Glomerular visceral epithelial cell (primary cell): ENCODE measurements around the gene PRCC.
"Not testable (repeated sequence)": the region's sequence is repeated elsewhere in the genome, so short reads cannot be mapped to it uniquely, and the experiment has no call there.

Experiments
- DNase-seq: peaks from one replicate; pipeline ENCODE4 v3.0.0-alpha.2; 2016; ENCODE audit errors: extremely low spot score

Gene PRCC

DNA sequence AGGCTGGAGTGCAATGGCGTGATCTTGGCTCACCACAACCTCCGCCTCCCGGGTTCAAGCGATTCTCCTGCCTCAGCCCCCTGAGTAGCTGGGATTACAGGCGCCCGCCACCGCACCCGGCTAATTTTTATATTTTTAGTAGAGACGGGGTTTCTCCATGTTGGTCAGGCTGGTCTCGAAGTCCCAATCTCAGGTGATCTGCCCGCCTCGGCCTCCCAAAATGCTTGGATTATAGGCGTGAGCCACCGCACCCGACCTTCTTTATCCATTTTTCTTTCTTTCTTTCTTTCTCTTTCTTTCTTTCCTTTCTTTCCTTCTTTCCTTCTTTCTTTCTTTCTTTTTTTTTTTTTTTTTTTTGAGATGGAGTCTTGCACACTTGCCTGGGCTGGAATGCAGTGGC lies 2.2 kb upstream of the PRCC start:
- DNase-seq = not testable (repeated sequence)

DNA sequence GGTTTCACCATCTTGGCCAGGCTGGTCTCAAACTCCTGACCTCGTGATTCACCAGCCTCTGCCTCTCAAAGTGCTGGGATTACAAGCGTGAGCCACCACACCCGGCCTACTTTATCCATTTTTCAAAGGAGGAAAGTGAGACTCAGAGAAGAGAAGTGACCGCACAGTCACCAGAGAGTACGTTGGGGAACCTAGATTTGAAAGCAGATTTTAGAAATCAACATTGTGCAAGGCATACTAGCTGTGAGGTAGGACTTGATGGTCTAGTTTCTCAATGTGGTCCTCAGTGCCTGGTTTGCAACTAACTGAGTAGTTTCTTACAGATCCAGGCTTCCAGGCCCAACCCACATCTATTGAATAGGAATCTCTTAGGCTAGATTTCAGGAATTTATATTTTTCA lies 1.7 kb upstream of the PRCC start:
- no peak for DNase-seq

DNA sequence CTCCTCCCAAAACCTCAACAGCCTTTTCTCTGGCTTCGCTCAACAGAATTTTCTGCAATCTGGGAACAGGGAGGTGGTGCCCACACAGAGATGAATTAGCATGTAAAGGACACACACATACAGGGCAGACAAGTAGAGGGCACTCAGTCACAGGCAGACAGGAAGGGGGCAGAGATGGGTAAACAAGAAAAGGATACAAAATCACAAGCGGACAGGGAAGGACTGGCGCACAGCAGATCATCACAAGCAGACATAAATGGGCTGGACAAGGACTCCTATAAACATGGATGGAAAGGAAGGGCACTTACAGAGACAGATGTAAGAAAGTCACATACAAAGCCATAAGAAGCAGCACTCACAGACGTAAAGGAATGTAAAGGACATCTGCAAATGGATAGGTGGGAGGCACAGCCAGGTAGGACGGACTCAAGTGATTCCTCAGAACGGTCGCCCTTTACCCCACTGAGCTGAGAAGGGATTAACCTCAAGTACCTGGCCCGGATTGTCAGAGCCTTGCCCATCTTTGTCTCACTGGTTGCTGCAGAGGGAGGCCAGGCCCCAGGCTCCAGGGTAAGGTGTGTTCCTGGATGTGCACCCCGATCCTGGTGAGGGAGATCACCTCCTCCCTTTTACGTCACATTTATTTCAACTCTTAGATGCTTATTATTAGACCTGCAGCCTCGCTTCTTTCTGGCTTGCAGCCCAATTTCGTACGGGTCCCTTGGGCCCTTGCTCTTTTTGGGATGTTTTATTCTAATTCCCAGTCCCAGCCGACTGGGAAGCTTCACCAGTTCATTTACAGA lies 836 bp upstream of the PRCC start:
- no peak for DNase-seq

DNA sequence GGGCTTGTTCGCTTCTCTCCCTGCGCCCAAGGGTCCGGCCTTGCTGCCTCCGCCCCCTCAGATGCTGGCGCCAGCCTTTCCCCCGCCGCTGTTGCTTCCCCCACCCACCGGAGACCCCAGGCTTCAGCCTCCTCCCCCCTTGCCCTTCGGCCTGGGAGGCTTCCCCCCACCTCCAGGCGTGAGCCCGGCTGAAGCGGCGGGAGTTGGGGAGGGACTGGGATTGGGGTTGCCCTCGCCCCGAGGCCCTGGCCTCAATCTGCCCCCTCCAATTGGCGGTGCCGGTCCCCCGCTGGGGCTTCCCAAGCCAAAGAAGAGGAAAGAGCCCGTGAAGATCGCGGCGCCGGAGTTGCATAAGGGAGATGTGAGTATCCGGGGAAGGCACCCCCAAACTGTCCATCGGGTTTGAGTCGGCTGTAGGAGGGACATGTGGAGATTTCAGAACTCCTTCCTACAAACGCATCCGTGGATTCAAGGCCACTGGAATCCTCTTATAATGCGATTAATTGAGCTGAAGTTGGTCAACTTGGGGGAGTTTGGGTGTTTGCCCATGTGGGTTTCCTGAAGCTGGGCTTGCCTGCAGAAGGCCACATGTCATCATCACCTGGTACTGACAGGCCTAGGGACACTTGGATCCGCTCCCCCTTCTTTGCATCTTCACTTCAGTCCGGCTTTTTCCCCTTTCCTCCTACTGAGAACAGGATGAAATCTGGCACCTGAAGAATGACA lies 707 bp downstream of the PRCC start:
- DNase-seq = no peak

DNA sequence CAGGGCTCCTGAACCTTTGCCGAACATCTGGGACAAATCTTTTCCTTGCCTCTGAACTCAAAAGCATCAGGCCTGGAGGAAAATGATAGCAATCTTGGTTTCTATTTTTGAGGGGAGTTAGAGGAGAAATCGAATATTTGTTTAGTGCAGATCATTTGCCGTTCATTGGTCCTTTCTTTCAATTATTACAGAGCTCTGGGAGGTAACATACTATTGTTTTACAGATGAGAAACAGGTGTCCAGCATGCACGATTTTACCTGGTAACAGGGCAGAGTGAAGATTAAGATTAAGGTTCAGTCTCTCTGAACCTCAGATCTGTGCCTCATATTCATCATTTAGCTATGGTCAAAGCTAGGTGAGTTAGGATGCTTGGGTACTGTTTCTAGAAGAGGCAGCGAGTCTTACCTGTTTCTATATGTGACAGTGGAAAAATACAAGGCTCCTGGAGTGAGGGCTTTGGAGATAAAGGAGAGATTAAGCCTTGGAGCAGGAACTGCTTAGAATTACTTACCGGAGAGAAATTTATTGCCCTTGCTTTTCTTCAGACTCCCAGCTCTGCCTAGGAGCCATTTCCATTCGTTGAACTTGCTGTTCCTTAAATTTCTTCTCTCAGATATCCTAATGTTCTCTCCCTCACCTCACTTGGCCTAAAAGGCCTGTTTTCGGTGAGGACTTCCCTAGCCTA lies 1.4 kb downstream of the PRCC start:
- DNase-seq = no peak

DNA sequence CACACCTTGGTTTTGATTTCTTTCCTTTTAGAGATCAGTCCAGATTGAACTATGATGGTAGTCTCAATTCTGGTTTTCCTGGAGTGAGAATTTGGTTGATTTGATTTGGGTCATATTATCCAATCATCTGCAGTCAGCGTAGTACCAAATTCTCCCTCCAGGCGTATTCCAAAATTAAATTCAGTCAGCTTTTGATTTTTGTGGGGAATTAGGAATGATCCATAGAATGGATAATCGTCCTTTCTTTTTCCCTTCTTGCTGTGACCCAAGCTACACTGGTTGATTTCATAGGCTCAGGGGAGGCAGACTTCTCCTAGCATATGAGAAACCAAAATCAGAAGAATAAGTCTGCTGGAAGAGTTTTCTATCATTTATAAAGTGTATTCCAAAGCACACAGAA lies 4.9 kb downstream of the PRCC start:
- DNase-seq = no peak

DNA sequence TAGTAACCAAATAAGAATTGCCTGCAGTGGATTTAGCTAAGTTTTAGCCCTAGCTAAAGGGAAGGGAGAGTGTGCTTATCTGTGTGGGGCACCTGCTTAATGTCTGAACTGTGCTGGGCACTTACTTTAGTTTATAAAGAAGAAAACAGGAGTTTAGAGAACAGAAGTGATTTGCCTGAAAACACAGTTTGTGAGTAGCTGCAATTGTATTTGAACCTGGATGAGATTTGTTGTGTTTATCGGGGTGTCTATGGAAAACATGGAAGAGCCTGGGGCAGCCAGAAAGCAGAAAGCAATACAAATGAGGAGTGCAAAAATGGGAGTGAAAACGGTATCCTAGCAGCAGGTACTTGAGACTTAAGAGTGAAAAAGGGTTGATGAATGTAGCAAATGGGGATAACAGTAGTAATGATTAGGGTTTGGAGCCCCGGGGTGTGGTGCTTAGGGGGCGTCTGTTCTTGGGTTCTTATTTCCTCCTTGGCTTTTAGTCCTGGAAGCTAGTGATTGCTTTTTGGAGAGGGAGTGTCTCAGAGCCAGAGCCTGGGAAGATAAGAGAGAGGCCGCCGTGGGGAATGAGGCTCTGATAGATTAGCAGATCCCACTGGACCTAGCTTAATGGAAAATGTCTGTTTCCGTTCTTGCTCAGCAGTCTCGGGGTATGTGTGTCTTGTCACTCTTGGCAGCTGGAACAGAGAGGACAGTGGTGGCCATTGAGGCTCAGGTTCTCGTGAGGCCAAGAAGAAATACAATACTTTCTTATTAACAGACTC lies 5.6 kb downstream of the PRCC start:
- DNase-seq = no peak

DNA sequence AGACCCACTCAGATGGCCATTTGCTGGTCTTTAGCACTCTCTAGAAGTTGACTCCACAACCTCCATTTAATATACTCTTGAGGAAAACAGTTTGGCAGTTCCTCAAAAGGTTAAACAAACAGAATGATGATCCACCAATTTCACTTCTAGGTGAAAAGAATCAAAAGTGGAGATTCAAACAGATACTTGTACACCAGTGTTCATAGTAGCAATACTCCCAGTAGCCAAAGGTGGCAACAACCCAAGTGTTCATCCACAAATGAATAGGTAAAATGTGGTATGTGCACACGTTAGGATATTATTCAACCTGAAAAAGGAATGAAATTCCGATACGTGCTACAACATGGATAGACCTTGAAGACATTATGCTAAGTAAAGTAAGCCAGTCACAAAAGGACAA lies 6.3 kb downstream of the PRCC start:
- DNase-seq = no peak

DNA sequence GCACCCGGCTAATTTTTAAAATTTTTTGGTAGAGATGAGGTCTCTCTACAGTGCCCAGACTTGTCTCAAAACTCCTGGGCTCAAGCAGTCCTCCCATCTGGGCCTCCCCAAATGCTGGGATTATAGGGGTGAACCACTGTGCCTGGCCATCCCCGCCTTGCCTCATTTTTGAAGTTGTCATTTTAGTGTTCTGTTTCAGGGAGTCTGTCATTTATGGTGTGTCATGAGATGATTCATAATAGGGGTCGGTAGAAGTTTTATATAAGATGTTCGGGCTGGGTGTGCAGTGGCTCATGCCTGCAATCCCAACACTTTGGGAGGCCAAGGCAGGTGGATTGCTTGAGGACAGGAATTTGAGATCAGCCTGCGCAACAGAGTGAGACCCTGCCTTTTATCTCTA lies 8.5 kb downstream of the PRCC start:
- no peak for DNase-seq

DNA sequence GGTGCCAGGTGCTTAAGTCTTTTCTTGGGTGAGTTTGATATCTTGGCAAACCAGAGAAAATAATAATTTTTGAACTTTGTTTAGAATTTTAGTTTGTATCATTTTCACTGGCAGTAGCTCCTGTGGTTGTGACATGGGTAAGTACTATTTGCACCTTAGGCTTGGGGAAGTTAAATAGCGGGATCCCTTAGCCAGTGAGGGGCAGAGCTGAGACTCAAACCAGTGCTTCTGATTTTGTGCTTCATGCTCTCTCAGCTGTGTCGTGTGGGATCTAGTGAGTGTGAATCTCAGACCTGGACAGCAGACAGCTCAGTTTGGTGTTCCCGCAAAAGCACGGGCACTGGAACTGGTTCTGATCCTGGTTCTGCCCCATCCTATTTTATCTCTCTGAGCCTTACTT lies 9.6 kb downstream of the PRCC start:
- no peak for DNase-seq

DNA sequence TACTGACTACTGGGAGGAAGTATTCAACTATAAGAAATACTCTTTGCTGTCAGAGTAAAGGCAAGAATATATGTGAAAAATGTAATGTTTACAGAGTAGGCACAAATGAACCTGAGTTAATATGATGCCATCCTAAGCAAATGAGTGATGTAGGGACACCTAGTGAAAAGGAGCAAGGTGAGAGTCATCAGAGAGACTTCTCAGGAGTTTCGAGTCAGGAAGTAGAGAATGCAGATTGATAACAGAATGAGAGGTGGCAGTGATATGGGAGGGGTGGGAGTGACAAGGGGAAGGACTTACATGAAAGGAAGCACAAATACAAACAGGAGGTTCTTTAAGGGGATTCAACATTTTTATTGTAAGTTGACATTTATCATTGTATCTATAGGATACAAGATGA lies 10.2 kb downstream of the PRCC start:
- DNase-seq = no peak

DNA sequence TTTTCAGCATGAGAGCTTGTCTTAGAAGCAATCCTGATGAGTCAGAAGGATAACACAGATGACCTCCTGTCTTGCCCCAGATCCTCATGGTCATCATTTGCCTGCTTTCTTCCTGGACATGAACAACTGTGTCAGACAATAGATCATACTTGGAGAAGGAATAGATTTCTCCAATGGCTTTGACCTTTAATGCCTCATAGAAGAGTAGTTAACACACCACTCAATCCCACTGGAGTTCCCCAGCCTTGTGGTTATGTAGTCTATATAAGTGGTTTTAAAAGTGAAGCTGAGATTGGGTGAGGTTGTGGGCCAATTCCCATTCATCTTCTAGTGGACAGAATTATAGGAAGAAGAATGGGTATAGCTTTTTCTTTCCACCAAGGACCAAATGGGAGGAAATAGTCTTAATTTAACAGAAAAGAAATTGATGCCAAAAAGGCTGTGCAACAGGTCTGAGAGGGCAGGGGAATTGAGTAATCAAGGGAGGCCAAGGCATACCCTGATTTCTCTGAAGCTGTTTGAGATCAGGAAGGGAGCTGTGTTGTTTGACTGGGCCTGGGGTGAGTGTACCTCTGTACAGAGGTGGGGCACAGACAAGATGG lies 14.4 kb downstream of the PRCC start:
- DNase-seq = peak; percentile 69

DNA sequence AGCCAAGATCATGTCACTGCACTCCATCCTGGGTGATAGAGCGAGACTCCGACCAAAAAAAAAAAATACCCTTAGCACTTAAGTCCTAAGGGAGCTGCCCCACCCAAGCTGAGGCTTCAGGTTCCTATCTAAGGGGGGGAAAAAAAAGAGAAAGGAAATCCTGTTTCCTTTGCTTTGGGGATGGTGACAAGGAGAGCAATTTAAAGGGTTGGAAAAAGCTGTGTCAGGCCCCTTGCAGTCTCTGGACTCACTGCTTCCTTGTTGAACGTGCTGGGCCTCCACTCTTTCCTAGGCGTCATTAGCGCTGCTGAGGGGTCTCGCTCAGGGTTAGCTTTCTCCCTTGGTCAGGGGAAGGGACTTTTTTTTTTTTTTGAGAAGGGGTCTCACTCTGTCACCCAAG lies 18.1 kb downstream of the PRCC start:
- no peak for DNase-seq

DNA sequence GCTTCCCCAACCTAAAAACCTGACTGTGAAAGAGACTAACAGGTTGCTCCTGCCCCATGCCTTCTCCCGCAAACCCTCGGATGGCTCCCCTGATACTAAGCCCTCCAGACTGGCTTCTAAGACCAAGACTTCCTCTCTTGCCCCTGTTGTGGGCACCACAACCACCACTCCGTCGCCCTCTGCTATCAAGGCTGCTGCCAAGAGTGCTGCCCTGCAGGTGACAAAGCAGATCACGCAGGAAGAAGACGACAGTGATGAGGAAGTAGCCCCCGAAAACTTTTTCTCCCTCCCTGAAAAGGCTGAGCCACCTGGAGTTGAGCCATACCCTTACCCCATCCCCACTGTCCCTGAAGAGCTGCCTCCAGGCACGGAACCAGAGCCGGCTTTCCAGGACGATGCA lies 19.3 kb downstream of the PRCC start:
- DNase-seq = no peak

DNA sequence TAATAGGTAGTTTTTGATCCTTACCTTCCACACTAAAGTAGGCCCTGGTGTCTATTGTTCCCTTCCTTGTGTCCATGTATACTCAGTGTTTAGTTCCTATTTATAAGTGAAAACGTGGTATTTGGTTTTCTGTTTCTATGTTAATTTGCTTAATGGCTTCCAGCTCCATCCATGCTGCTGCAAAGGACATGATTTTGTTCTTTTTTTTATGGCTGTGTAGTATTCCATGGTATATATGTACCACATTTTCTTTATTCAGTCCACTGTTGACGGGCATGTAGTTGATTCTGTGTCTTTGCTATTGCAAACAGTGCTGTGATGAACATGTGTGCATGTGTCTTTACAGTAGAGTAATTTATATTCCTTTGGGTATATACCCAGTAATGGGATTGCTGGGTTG lies 20.8 kb downstream of the PRCC start:
- no peak for DNase-seq

DNA sequence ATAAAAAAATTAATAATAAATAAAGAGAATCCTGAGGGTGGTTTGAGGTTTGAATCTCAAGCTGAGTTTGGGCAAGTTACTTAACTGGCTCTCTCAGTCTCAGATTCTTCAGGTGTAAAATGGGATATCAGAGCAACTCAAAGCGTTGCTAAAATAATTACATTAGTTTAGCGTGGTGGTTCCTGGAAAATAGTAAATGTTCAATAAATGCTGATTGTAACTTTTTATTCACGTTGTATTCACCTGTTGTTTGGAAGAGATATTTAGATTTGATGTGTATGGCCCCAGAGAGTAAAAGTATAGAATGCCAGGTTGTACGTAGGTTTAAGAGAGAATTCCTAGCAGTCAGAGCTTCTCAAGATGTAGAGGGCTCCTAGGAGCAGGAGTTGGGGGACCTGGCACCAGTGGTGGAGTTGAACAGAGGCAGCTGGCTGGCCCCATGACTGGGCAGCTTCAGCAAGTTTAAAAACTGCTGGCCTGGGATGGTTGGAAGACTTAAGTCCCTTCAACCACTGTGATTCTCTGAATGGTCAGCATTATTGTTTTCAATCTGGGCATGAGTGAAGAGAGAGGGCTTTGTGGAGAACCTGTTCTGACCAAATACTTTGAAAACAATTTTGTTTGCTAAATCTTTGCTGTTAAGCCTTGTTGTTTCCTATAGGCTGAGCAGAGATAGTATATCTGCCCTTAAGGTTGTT lies 22.4 kb downstream of the PRCC start:
- DNase-seq = no peak

DNA sequence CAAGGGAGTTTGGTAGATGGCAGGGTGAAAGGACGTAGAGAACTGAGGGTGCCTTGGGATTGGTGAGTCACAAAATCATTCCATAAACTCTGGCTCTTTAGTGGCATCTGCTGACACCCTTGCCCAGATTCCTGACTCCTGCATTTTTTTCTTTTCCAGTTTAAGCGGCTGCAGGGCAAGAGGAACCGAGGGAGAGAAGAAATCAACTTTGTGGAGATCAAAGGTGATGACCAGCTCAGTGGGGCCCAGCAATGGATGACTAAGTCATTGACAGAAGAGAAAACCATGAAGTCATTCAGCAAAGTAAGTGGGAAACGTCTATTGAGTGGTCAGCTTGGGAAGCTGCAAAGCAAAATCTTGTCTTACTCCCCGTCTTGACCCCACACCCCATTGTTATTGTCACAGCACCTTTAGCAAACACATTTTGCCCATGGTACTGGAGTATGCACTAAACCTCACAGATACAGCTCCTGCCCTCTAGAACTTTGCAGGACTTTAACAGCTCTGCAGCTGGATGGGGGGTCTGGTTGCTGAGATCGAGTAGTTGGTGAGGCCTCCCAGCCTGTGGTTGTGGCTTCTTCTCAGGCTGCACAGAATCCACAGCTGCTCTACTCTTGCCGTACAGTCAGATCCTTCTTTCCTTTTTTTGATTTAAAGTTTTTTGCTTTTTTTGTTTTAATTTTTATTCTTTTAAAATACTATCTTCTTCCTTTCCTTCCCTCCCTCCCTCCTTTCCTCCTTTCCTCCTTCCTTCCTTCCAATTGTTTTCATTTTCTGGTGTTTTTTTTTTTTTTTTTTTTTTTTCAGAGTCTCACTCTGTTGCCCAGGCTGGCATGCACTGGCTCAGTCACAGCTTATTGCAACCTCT lies 27.4 kb downstream of the PRCC start:
- peak; percentile 61 for DNase-seq

DNA sequence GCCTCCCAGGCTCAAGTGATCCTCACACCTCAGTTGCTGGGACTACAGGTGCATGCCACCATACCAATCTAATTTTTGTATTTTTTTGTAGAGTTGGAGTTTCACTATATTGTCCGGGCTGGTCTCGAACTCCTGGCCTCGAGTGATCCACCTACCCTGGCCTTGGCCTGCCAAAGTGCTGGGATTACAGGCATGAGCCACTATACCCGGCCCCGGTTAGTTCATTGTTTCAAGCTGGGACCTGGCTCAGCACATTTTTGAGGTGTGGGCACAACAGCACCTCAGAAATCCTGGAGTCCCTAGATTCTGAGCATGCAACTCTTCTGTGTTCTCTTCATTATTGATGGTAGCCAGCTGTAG lies 28.0 kb downstream of the PRCC start:
- DNase-seq = no peak

DNA sequence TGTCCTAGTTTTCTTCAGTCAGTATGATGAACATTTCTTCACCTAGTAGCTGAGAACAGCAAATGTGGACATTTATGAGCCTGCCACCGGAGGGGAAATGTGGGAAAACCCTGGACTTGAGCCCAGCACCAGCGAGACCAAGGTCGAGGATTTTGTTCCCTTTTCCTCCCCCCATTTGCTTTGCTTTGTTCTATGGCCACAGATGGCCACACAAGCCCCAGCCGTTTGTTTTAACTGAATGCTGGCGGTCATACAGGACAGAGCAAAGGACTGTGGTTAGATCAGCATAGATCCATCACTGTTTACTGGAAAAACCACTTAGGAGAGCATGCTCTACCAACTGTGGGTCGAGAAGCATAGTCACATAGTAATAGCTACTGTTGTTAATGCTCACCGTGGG lies 28.5 kb downstream of the PRCC start:
- peak; percentile 68 for DNase-seq
